Activated T-helper 2 cell treated with anti-CD3 and anti-CD28 coated beads, Interferon-gamma antibody, Interleukin-2, Interleukin-4, amounts not matched to agents 10 μg/mL and 5 μg/mL and 100 μg/mL, durations not matched to agents 14 hours and 24 hours and 36 hours (primary cell): ENCODE data around the gene TEX14. TPM values are rescaled to one million over a fixed set of nuclear protein-coding genes. Genes with fewer than 3 reads are reported as not detected.

ENCODE experiments used
- DNase-seq: peaks from one replicate; pipeline ENCODE4 v3.0.0; 2021; ENCODE audit warnings: low spot score
- H3K27ac Mint-ChIP-seq: one replicate; pipeline ENCODE4 v1.8.0; 2021; ENCODE audit warnings: mixed read lengths
- H3K27me3 Mint-ChIP-seq: one replicate; pipeline ENCODE4 v1.8.0; 2021; ENCODE audit warnings: low read depth, mixed read lengths
- H3K36me3 Mint-ChIP-seq: one replicate; pipeline ENCODE4 v1.8.0; 2021; ENCODE audit warnings: low read depth, mixed read lengths
- H3K4me1 Mint-ChIP-seq: one replicate; pipeline ENCODE4 v1.8.0; 2021; ENCODE audit warnings: low read depth, mixed read lengths
- H3K4me3 Mint-ChIP-seq: one replicate; pipeline ENCODE4 v1.8.0; 2021; ENCODE audit warnings: low read depth, mild to moderate bottlenecking, moderate library complexity, mixed read lengths
- H3K9me3 Mint-ChIP-seq: one replicate; pipeline ENCODE4 v1.8.0; 2021; ENCODE audit warnings: mixed read lengths
- intact Hi-C: fragments of 100-400 bp; cut with micrococcal nuclease; formaldehyde crosslinking; loops from one replicate; pipeline ENCODE4 v1.15.1; 2023
- total RNA-seq: library from RNA; stranded (reverse); gene quantifications from 2 replicates; pipeline ENCODE4 v1.2.3, GENCODE V29; 2022

The TEX14 gene, protein sequence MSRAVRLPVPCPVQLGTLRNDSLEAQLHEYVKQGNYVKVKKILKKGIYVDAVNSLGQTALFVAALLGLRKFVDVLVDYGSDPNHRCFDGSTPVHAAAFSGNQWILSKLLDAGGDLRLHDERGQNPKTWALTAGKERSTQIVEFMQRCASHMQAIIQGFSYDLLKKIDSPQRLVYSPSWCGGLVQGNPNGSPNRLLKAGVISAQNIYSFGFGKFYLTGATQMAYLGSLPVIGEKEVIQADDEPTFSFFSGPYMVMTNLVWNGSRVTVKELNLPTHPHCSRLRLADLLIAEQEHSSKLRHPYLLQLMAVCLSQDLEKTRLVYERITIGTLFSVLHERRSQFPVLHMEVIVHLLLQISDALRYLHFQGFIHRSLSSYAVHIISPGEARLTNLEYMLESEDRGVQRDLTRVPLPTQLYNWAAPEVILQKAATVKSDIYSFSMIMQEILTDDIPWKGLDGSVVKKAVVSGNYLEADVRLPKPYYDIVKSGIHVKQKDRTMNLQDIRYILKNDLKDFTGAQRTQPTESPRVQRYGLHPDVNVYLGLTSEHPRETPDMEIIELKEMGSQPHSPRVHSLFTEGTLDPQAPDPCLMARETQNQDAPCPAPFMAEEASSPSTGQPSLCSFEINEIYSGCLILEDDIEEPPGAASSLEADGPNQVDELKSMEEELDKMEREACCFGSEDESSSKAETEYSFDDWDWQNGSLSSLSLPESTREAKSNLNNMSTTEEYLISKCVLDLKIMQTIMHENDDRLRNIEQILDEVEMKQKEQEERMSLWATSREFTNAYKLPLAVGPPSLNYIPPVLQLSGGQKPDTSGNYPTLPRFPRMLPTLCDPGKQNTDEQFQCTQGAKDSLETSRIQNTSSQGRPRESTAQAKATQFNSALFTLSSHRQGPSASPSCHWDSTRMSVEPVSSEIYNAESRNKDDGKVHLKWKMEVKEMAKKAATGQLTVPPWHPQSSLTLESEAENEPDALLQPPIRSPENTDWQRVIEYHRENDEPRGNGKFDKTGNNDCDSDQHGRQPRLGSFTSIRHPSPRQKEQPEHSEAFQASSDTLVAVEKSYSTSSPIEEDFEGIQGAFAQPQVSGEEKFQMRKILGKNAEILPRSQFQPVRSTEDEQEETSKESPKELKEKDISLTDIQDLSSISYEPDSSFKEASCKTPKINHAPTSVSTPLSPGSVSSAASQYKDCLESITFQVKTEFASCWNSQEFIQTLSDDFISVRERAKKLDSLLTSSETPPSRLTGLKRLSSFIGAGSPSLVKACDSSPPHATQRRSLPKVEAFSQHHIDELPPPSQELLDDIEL (N-terminal part only)
- total RNA-seq = 0.09 and 0.18 TPM in 2 replicates

GRCh38 chr17:58691701-58692238 is at the start of gene TEX14:
TEX14 (minus strand) TSS chr17:58692045; CDS start chr17:58652001, 40,044 bp downstream.
- Mint-ChIP-seq H3K4me1 (peaks cover 25% of the 10 kb centered on the region), H3K27me3 (peaks cover 3% of the 10 kb centered on the region), H3K27ac (peak within 1 kb of the TSS; percentile 91), H3K9me3 (no peaks in the 10 kb centered on the region), H3K36me3 (peaks cover 25% of the 10 kb centered on the region), H3K4me3 (peak within 1 kb of the TSS; percentile 91)
- DNase-seq = no peak
- intact Hi-C loops = loop anchor here (2.0 to 5.0 kb wide), 2 partner anchors 34 to 61 kb away; no protein-coding TSS in a partner anchor

GRCh38 chr17:58741121-58741625 is 49.3 kb upstream of the TEX14 start:
- no peaks in the 10 kb centered on the region for H3K36me3 Mint-ChIP-seq
- intact Hi-C loops = no loop called here
- no peaks in the 10 kb centered on the region for H3K4me1 Mint-ChIP-seq
- no peak for DNase-seq
- H3K9me3 Mint-ChIP-seq = no peaks in the 10 kb centered on the region
- no peaks in the 10 kb centered on the region for H3K27me3 Mint-ChIP-seq
- H3K27ac Mint-ChIP-seq = no peak overlapping the region
- no peak overlapping the region for H3K4me3 Mint-ChIP-seq

- Mint-ChIP-seq H3K4me3 (no peak overlapping the region), H3K4me1 (no peaks in the 10 kb centered on the region), H3K9me3 (no peaks in the 10 kb centered on the region), H3K27me3 (no peaks in the 10 kb centered on the region), H3K36me3 (peaks cover 4% of the 10 kb centered on the region), H3K27ac (no peak overlapping the region)
- intact Hi-C loops = no loop called here
- no peak for DNase-seq
These were observed 43.0 kb upstream of the TEX14 start for GRCh38 chr17:58734811-58735210.

DNA sequence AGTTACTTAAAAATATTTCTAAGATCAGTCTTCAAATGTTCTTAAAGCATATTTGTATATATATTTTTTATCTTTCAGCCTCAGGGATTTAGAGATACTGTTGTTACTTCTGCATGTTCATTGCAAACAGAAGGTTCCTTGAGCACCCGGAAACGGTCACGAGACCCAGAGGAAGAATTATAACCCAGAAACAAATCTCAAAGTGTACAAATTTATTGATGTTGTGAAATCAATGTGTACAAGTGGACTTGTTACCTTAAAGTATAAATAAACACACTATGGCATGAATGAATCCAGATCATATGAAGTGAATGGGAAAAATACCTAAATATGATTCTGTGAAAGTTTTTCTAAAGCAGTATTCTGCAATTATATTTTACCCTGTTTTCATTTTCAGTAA is 42.2 kb upstream of the TEX14 start:
- intact Hi-C loops = no loop called here
- no peaks in the 10 kb centered on the region for H3K27me3 Mint-ChIP-seq
- no peak for DNase-seq

DNA sequence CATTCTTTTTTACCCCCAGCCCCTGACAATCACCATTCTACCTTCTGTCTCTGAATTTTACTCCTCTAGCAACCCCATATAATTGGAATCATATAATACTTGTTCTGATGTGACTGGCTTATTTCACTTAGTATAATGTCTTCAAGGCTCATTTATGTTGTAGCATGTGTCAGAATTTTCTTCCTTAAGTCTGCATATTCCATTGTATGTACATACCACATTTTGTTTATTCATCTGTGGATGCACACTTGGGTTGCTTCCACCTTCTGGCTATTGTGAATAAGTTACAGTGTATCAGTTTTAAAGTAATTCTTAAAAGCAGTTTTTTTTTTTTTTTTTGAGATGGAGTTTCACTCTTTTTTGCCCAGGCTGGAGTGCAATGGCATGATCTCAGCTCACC is 39.1 kb upstream of the TEX14 start:
- no peak for DNase-seq
- Mint-ChIP-seq H3K27ac (peak overlapping the region; percentile 4), H3K36me3 (peaks cover 9% of the 10 kb centered on the region), H3K4me1 (no peaks in the 10 kb centered on the region), H3K27me3 (no peaks in the 10 kb centered on the region), H3K9me3 (no peaks in the 10 kb centered on the region), H3K4me3 (no peak overlapping the region)
- intact Hi-C loops = no loop called here

More for the DNA sequence above, 42.2 kb upstream of the TEX14 start:
- Mint-ChIP-seq H3K9me3 (no peaks in the 10 kb centered on the region), H3K4me3 (no peak overlapping the region), H3K4me1 (no peaks in the 10 kb centered on the region), H3K27ac (no peak overlapping the region), H3K36me3 (peaks cover 5% of the 10 kb centered on the region)

DNA sequence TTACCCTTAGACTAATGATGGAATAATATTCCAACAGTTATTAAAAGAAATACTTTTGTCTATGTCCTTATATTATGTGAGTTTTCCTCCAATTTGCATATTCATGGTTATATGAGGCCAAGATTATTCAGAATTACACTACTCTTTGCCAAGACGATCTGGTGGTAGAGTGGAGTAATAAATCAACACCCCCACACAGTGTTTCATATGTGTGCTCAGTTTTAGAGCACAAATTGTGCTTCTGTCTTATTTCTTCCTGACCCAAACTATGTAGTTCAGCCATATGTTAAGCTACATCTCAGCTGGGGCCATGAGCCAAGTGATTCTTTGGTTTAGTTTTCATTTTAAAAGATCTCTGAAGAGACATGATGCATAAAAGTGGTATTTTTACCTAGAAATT is 37.0 kb upstream of the TEX14 start:
- H3K9me3 Mint-ChIP-seq = no peaks in the 10 kb centered on the region
- peaks cover 23% of the 10 kb centered on the region for H3K36me3 Mint-ChIP-seq
- intact Hi-C loops = no loop called here
- no peak overlapping the region for H3K27ac Mint-ChIP-seq
- H3K27me3 Mint-ChIP-seq = no peaks in the 10 kb centered on the region
- DNase-seq = no peak
- no peak overlapping the region for H3K4me3 Mint-ChIP-seq
- H3K4me1 Mint-ChIP-seq = no peaks in the 10 kb centered on the region

GRCh38 chr17:58722696-58723095 is 30.9 kb upstream of the TEX14 start:
- DNase-seq = no peak
- H3K4me3 Mint-ChIP-seq = no peak overlapping the region
- H3K36me3 Mint-ChIP-seq = peaks cover 40% of the 10 kb centered on the region
- H3K9me3 Mint-ChIP-seq = no peaks in the 10 kb centered on the region
- H3K27ac Mint-ChIP-seq = no peak overlapping the region
- no peaks in the 10 kb centered on the region for H3K27me3 Mint-ChIP-seq
- no peaks in the 10 kb centered on the region for H3K4me1 Mint-ChIP-seq
- intact Hi-C loops = no loop called here

GRCh38 chr17:58722274-58722673 is 30.4 kb upstream of the TEX14 start:
- Mint-ChIP-seq H3K9me3 (no peaks in the 10 kb centered on the region), H3K4me1 (no peaks in the 10 kb centered on the region), H3K27ac (no peak overlapping the region), H3K36me3 (peaks cover 40% of the 10 kb centered on the region), H3K4me3 (no peak overlapping the region), H3K27me3 (no peaks in the 10 kb centered on the region)
- intact Hi-C loops = no loop called here
- DNase-seq = no peak

DNA sequence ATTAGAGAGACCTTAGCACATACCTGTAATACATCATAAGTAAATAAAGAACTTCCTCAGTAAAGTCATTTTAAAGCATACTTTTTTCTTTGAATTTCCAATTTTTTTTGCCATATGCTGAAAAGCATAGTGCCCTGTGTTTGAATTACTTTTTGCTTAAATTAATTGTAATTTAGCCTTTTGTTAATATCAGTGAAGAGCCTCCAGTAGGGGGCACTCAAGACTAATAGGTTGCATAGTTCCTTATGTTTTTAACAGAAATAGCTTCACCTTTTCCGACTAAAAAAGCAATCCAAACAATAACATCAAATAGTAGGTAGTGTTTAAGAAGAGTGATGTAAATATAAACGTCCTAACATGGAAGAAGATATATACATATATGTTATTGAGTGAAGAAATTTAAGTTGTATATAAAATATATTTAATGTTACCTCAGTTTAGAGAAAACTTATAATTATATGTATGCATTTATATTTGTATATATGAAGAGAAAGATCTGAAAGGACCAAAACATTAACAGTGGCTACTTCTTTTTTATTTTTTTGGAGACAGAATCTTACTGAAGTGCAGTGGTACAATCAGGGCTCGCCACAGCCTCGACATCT is 19.2 kb upstream of the TEX14 start:
- Mint-ChIP-seq H3K27ac (no peak overlapping the region), H3K9me3 (no peaks in the 10 kb centered on the region), H3K4me1 (peaks cover 14% of the 10 kb centered on the region), H3K4me3 (no peak overlapping the region), H3K36me3 (peaks cover 39% of the 10 kb centered on the region), H3K27me3 (no peaks in the 10 kb centered on the region)
- intact Hi-C loops = loop anchor here (1.0 kb wide), 1 partner anchor 294 kb away; no protein-coding TSS in a partner anchor
- DNase-seq = no peak

DNA sequence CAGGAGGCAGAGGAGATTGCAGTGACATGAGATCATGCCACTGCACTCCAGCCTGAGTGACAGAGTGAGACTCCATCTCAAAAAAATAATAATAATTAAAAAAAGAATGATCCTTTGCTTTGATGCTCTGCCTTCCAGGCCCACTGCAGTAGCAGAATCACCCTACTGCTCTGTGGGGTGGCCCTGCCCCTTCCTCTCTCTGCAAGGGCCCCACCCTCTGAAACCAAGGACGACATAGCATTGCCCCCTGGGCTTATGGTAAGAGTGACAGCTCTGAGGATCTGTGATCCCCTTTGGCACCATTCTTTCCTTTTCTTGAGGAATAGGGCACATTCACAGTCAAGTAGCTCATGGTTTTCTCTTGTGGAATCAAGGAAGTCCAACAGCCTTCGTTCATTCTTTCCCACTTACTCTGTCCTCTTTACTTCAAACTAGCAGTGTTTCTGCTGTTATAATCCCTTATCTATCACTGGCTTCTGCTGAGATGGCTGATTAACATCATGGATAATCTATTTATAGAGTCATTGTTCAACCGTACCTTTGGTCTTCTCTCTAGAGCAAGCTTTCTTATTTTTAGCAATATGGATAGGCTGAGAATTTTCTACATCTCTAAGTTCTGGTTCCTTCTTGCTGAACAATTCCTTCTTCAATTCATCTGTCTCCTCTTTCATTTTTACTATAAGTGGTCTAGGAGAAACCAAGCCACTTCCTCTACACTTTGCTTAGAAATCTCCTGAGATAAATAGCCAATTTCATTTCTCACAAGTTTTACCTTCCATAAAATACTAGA is 14.7 kb upstream of the TEX14 start:
- Mint-ChIP-seq H3K4me3 (peak overlapping the region; percentile 10), H3K27ac (peak overlapping the region; percentile 75), H3K36me3 (peaks cover 52% of the 10 kb centered on the region), H3K9me3 (no peaks in the 10 kb centered on the region), H3K4me1 (peaks cover 35% of the 10 kb centered on the region), H3K27me3 (no peaks in the 10 kb centered on the region)
- DNase-seq = no peak
- intact Hi-C loops = no loop called here

GRCh38 chr17:58703916-58704286 is 12.1 kb upstream of the TEX14 start:
- peaks cover 39% of the 10 kb centered on the region for H3K4me1 Mint-ChIP-seq
- no peak overlapping the region for H3K27ac Mint-ChIP-seq
- DNase-seq = no peak
- H3K9me3 Mint-ChIP-seq = no peaks in the 10 kb centered on the region
- peaks cover 46% of the 10 kb centered on the region for H3K36me3 Mint-ChIP-seq
- no peak overlapping the region for H3K4me3 Mint-ChIP-seq
- no peaks in the 10 kb centered on the region for H3K27me3 Mint-ChIP-seq
- intact Hi-C loops = loop anchor here (2.0 kb wide), 1 partner anchor 45 kb away; no protein-coding TSS in a partner anchor
